Fibroblast of villous mesenchyme (primary cell): Measurements from ENCODE around the gene SGCA. TPM values are rescaled to one million over a fixed set of nuclear protein-coding genes. Genes with fewer than 3 reads are reported as not detected.

Source experiments
- DNase-seq: peaks from one replicate; pipeline ENCODE4 v3.0.0-alpha.2; 2010; ENCODE audit warnings: low read depth
- H3K4me3 ChIP-seq: 2 replicates; pipeline ENCODE4 v1.5.1; 2011; ENCODE audit warnings: low read depth, mild to moderate bottlenecking, low read length
- CTCF ChIP-seq: IDR thresholded peaks from 2 replicates; pipeline ENCODE4 v1.5.1; 2012; ENCODE audit warnings: low read depth, mild to moderate bottlenecking, low read length; ENCODE audit not compliant: insufficient read depth
- total RNA-seq: library from RNA; depleted of rRNA; stranded (reverse); fragments of >200 nt; gene quantifications from 2 replicates; pipeline ENCODE4 v1.2.3, GENCODE V29; 2012

The SGCA gene
- total RNA-seq, 1 donor = not detected

- DNase-seq = peak; percentile 50
- no peak overlapping the region for H3K4me3 ChIP-seq
- no peak for TF ChIP-seq CTCF
Measured at GRCh38 chr17:50123649-50124349, 42.0 kb upstream of the SGCA start.

- DNase-seq = no peak
Measured at GRCh38 chr17:50125420-50125997, 40.3 kb upstream of the SGCA start.

GRCh38 chr17:50127697-50128361 is 38.0 kb upstream of the SGCA start:
- TF ChIP-seq CTCF = no peak
- peak; percentile 55 for DNase-seq

More at GRCh38 chr17:50125420-50125997, 40.3 kb upstream of the SGCA start:
- no peak for TF ChIP-seq CTCF
- no peak overlapping the region for H3K4me3 ChIP-seq

GRCh38 chr17:50128441-50129352 is 37.1 kb upstream of the SGCA start:
- TF ChIP-seq CTCF = no peak
- DNase-seq = no peak
- H3K4me3 ChIP-seq = peak overlapping the region; percentile 49

More at GRCh38 chr17:50127697-50128361, 38.0 kb upstream of the SGCA start:
- no peak overlapping the region for H3K4me3 ChIP-seq

GRCh38 chr17:50129353-50129727 is 36.5 kb upstream of the SGCA start:
- H3K4me3 ChIP-seq = peak overlapping the region; percentile 49
- DNase-seq = no peak

More at GRCh38 chr17:50129353-50129727, 36.5 kb upstream of the SGCA start:
- no peak for TF ChIP-seq CTCF
